NCI-H1694 treated with DMSO at 0.1 percent for 48 hours (cell line): ENCODE data around the gene RNASE7.
A peak's percentile ranks its signal among the peaks of the same experiment; 100 is the strongest.

Experiments used
- DNase-seq: peaks from one replicate; lab custom pipeline; 2025; lab: John Stamatoyannopoulos, UW

The RNASE7 gene

GRCh38 chr14:21043387-21043973 lies 1.3 kb downstream of the RNASE7 start:
- peak; percentile 27 for DNase-seq

GRCh38 chr14:21043974-21044618 lies 1.9 kb downstream of the RNASE7 start:
- no peak for DNase-seq

GRCh38 chr14:21047378-21047781 lies 5.2 kb downstream of the RNASE7 start:
- no peak for DNase-seq

- DNase-seq: no peak
Observed at GRCh38 chr14:21048638-21049037, 6.5 kb downstream of the RNASE7 start.

GRCh38 chr14:21049271-21049673 lies 7.1 kb downstream of the RNASE7 start:
- no peak for DNase-seq

GRCh38 chr14:21050597-21050996 lies 8.4 kb downstream of the RNASE7 start:
- no peak for DNase-seq

GRCh38 chr14:21053184-21054122 lies 11.3 kb downstream of the RNASE7 start:
- no peak for DNase-seq

- DNase-seq: no peak
Observed at GRCh38 chr14:21054123-21054767, 12.1 kb downstream of the RNASE7 start.

GRCh38 chr14:21054768-21055145 lies 12.6 kb downstream of the RNASE7 start:
- DNase-seq: no peak

- no peak for DNase-seq
Observed at GRCh38 chr14:21055432-21056117, 13.4 kb downstream of the RNASE7 start.

GRCh38 chr14:21056520-21057163 lies 14.5 kb downstream of the RNASE7 start:
- DNase-seq: no peak

GRCh38 chr14:21057803-21058675 lies 15.9 kb downstream of the RNASE7 start, which contains the start of gene RNASE8:
TSS of gene RNASE8 (plus strand) at chr14:21057822. CDS start at chr14:21057893, 71 bp downstream.
- DNase-seq: no peak

GRCh38 chr14:21058903-21059302 lies 16.7 kb downstream of the RNASE7 start:
- no peak for DNase-seq

- no peak for DNase-seq
Observed at GRCh38 chr14:21059842-21060613, 17.9 kb downstream of the RNASE7 start.

GRCh38 chr14:21060614-21061346 lies 18.6 kb downstream of the RNASE7 start:
- DNase-seq: no peak

- no peak for DNase-seq
Observed at GRCh38 chr14:21061347-21061668, 19.1 kb downstream of the RNASE7 start.

- DNase-seq: no peak
Observed at GRCh38 chr14:21063479-21063878, 21.3 kb downstream of the RNASE7 start.

- peak; percentile 31 for DNase-seq
Observed at GRCh38 chr14:21066882-21067502, 24.8 kb downstream of the RNASE7 start.
